Measurements from ENCODE around the gene ANP32B.
A peak's percentile ranks its signal among the peaks of the same experiment; 100 is the strongest.

DNA sequence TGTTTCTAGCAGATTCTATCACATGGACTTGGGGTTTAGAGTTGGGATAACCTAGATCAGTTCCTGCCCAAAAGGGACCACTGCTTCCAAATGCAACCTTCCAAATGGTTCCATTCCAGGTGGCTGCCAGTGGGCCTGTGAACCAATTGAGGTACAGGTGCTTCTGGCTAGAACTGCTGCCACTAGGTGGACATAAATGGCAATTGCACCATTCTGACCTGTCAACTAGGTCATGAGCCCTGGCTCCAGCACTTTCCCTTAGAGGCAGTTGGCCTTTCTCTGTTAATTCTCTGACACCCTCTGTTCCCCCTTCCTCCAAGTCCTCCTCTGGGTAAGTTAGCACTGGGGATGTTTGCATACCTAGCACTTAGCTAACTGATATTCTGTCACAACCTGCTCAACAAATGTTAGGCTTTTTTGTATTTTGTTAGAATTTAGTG, 28.6 kb upstream of the ANP32B start:
- TF ChIP-seq CTCF (IDR thresholded peaks at IDR 0.05): peak; percentile 68
- no peak for TF ChIP-seq EZH2phosphoT487 (IDR thresholded peaks at IDR 0.05)
- no peak for TF ChIP-seq EZH2 (IDR thresholded peaks at IDR 0.05)
